GM18526 (cell line): ENCODE results near the gene TRABD2B.

ENCODE experiments used
- POLR2A ChIP-seq: IDR thresholded peaks from 3 replicates; pipeline ENCODE4 v1.6.1; 2011; ENCODE audit not compliant: insufficient read length; ENCODE audit errors: extremely low read depth

TRABD2B gene

GRCh38 chr1:47997289-47998200 is at the start of gene TRABD2B:
Gene TRABD2B, minus strand, starts transcription at chr1:47997385.
- TF ChIP-seq POLR2A = no peak

GRCh38 chr1:48044311-48044710 is 47.1 kb upstream of the TRABD2B start:
- TF ChIP-seq POLR2A = no peak

GRCh38 chr1:48043622-48044021 is 46.4 kb upstream of the TRABD2B start:
- TF ChIP-seq POLR2A = no peak

- no peak for TF ChIP-seq POLR2A
Observed at GRCh38 chr1:48040154-48040553, 43.0 kb upstream of the TRABD2B start.

GRCh38 chr1:48039088-48040054 is 42.2 kb upstream of the TRABD2B start:
- TF ChIP-seq POLR2A = no peak

GRCh38 chr1:48038270-48038767 is 41.1 kb upstream of the TRABD2B start:
- no peak for TF ChIP-seq POLR2A

- no peak for TF ChIP-seq POLR2A
Observed at GRCh38 chr1:48036710-48037355, 39.6 kb upstream of the TRABD2B start.

GRCh38 chr1:48035371-48036141 is 38.4 kb upstream of the TRABD2B start:
- TF ChIP-seq POLR2A = no peak

- no peak for TF ChIP-seq POLR2A
Observed at GRCh38 chr1:48033495-48034045, 36.4 kb upstream of the TRABD2B start.

GRCh38 chr1:48031676-48032075 is 34.5 kb upstream of the TRABD2B start:
- TF ChIP-seq POLR2A = no peak

GRCh38 chr1:48030696-48031365 is 33.6 kb upstream of the TRABD2B start:
- TF ChIP-seq POLR2A = no peak

GRCh38 chr1:48030211-48030610 is 33.0 kb upstream of the TRABD2B start:
- TF ChIP-seq POLR2A = no peak
